UCSD-AML1 (cell line): ENCODE measurements around the gene TPP1.

Experiments
- DNase-seq: peaks from one replicate; lab custom pipeline; 2025; ENCODE audit not compliant: unreplicated experiment; lab: John Stamatoyannopoulos, UW

Gene TPP1

GRCh38 chr11:6629573-6629891 is 10.3 kb upstream of the TPP1 start:
- no peak for DNase-seq

GRCh38 chr11:6628526-6628925 is 9.3 kb upstream of the TPP1 start:
- no peak for DNase-seq

GRCh38 chr11:6627762-6628241 is 8.6 kb upstream of the TPP1 start:
- DNase-seq = no peak

- no peak for DNase-seq
These were observed 7.9 kb upstream of the TPP1 start for GRCh38 chr11:6626971-6627761.

- DNase-seq = no peak
These were observed 6.7 kb upstream of the TPP1 start for GRCh38 chr11:6625832-6626420.

GRCh38 chr11:6625156-6625831 is 6.1 kb upstream of the TPP1 start:
- DNase-seq = no peak

GRCh38 chr11:6623391-6624363 is 4.5 kb upstream of the TPP1 start:
- DNase-seq = no peak

- DNase-seq = no peak
These were observed 3.3 kb upstream of the TPP1 start for GRCh38 chr11:6622261-6623171.

GRCh38 chr11:6621711-6622211 is 2.5 kb upstream of the TPP1 start:
- no peak for DNase-seq

GRCh38 chr11:6620636-6621035 is 1.4 kb upstream of the TPP1 start:
- DNase-seq = no peak

- DNase-seq = peak; percentile 62
These were observed 862 bp downstream of the TPP1 start for GRCh38 chr11:6618117-6619003.

- DNase-seq = peak; percentile 21
These were observed 1.9 kb downstream of the TPP1 start for GRCh38 chr11:6617315-6617781.

- no peak for DNase-seq
These were observed 2.5 kb downstream of the TPP1 start for GRCh38 chr11:6616596-6617250.

- DNase-seq = no peak
These were observed 3.2 kb downstream of the TPP1 start for GRCh38 chr11:6615882-6616585.

GRCh38 chr11:6615046-6615445 is 4.2 kb downstream of the TPP1 start:
- no peak for DNase-seq

GRCh38 chr11:6614446-6614845 is 4.8 kb downstream of the TPP1 start:
- no peak for DNase-seq

- DNase-seq = no peak
These were observed 5.7 kb downstream of the TPP1 start for GRCh38 chr11:6613496-6613895.
